Measurements from ENCODE around the gene BCAT1.

Gene BCAT1

DNA sequence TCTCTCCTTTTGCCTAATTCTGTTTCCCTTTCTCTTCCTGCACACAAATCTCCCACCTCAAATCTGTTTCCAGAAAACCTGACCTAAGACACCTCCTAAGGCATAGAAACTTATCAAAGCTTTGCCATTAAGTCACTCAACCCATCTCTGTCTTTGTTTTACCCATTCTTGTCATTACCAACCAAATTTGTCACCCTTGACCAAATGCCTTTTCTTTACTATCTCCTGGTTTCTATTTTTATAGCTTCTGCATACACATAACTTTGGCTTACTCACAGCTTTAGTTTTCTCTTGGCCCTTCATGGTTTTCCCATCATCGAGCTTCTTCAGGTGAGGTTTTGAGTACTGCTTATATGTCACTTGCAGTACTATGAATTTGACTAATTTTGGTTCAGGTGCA, 184.2 kb downstream of the BCAT1 start:
- TF ChIP-seq, protein P1, sequence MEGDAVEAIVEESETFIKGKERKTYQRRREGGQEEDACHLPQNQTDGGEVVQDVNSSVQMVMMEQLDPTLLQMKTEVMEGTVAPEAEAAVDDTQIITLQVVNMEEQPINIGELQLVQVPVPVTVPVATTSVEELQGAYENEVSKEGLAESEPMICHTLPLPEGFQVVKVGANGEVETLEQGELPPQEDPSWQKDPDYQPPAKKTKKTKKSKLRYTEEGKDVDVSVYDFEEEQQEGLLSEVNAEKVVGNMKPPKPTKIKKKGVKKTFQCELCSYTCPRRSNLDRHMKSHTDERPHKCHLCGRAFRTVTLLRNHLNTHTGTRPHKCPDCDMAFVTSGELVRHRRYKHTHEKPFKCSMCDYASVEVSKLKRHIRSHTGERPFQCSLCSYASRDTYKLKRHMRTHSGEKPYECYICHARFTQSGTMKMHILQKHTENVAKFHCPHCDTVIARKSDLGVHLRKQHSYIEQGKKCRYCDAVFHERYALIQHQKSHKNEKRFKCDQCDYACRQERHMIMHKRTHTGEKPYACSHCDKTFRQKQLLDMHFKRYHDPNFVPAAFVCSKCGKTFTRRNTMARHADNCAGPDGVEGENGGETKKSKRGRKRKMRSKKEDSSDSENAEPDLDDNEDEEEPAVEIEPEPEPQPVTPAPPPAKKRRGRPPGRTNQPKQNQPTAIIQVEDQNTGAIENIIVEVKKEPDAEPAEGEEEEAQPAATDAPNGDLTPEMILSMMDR (conservative IDR thresholded peaks at IDR 0.05; ENCODE audit: low read depth, low read length) = no peak
- H3K4me3 ChIP-seq (ENCODE audit: low read length) = no peak overlapping the region
- no peak for DNase-seq (ENCODE audit: low read depth)

DNA sequence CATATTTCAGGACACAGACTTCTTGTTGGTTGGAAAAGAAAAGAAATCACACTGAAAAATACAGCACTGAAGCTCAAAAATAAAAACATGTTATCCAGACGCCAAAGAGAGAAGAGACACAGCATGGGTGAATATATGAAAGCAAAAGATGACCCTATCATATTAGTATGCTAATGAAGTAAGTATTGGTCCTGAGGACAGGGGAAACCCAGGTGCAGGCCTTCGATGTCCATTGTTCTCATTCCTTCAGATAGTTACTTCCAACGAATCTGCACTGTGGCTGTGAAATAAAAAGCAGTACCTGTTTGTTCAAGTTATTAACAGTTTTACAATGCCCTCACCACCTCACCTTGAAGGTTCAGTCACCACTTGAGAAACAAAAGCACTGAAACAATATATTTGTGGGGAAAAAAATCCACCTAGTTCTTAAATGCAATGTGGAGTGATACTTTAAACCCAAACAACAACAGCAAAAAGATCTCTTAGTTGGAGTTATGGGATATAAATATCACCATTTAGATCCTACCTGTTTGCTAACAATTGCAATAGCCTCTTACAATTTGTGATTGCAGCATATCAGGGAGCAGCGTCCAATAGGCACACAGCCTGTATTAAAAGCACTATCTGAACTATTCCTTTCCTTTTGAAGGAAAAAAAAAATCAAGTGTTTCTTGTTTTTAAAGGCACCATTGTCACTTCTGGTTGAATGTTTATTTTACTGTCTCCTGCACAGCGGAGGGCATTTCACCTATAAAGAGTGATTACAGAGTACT, 188.1 kb downstream of the BCAT1 start:
- TF ChIP-seq, protein P1 (conservative IDR thresholded peaks at IDR 0.05; ENCODE audit: low read depth, low read length) = no peak

DNA sequence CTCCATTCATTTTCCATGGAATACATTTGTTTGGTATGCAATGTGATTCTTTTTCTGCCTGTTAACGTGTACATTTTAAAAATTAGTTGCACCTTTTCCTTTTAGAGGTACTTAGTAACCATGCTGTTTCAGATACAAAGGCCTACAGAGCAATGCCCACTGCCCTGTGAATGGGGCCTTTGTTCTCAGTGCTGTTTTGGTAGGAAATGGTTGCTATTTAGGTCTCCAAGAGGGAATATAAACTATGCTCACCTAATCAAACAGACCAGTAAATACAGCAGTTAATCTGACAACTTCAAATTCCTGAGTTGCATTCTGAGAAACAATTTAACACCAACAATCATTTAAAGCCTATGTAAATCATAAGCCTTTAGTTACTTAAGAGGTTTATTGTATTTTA, 188.7 kb downstream of the BCAT1 start:
- H3K4me3 ChIP-seq (ENCODE audit: low read length) = no peak overlapping the region
- peak; percentile 96 for DNase-seq (ENCODE audit: low read depth)
- TF ChIP-seq, protein P1 (conservative IDR thresholded peaks at IDR 0.05; ENCODE audit: low read depth, low read length) = no peak

More for the DNA sequence above, 188.1 kb downstream of the BCAT1 start:
- H3K4me3 ChIP-seq (ENCODE audit: low read length) = no peak overlapping the region
- DNase-seq (ENCODE audit: low read depth) = no peak

All from retinal pigment epithelial cell (primary cell).